ENCODE measurements around the gene ZC3H7A.
A peak's percentile ranks its signal among the peaks of the same experiment; 100 is the strongest.
"Not testable (repeated sequence)": the region's sequence is repeated elsewhere in the genome, so short reads cannot be mapped to it uniquely, and the experiment has no call there.

ZC3H7A gene

DNA sequence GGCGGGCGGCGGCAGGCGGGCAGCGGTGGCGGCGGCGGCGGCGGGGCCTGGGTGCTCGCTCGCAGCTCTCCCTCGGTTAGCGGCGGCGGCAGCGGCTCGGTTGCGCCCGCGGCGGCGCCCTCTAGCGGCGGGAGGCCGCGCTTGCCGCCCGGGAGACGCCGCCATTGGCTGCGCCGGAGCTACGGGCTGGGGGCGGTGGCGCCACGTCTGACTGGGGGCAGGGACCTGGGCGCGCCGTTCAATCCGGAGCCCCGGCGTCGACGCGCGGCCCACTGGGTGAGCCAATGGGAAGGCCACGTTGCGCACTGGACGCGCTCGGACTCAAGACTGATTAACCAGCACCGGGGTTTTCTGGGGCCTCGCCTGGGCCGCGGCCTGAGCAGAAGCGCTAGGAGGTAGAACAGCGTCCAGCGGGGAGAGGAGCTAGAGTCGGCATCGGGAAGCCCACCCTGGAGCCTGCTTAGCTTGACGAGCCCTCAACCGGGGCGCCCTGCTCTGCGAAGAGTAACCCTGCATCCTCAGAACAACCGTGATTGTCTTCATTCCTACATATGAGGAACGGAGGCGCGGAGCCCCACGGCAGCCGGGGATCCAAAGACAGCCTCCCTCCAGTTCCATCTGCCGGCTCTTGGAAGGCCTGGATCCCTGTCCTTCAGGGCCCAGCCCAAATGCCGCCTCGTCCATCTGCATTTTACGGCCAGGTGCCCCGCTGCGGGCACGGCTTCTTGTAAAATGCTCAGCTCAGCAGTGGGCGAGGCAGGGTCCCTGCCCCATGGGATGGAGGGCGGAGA lies at the start of gene ZC3H7A:
ZC3H7A (minus strand) TSS at position 93 of the 791 bp plus-strand sequence. CDS start 14,904 bp downstream, outside the sequence.
- DNase-seq, result peak; percentile 91

DNA sequence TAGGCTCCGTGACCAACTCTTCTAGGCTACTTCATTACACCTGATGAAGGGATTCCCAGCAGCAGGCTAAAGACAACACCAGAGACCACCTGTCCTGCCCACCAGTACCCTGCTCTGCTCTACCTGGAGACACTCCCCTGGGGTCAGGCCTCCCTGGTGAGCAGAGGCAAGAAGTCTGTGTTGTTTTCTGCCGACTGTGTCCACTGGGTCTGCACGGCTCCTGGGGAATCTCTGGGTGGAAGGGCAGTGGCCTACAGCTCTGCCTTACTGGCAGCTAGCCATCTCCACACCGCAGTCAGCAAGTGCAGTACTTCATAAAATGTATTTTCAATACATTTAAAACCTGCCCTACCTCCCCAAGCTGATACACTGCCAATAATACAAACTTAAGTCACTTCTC lies 47.4 kb upstream of the ZC3H7A start:
- DNase-seq, result no peak

DNA sequence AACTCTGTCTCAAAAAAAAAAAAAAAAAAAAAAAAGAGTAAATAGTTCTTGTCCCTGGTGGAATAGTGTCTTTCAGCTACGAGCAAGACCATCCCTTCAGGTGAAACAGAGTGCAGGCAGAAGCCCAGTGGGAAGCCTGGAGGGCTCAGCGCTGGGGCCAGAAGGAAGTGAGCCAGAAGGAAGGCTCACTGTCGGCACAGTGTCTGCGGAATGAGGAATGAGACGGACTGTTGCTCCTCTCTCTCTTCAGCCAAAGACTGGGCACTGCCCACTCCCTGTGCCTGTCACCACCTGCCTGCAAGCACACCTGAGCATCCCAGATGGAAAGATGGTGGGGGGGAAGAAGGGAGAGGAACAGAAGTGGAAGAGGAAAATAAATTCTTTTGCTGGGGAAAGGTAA lies 46.8 kb upstream of the ZC3H7A start:
- DNase-seq, result no peak

- no peak for DNase-seq
Measured at GRCh38 chr16:11843206-11843605, 46.1 kb upstream of the ZC3H7A start.

GRCh38 chr16:11841026-11841425 lies 44.0 kb upstream of the ZC3H7A start:
- no peak for DNase-seq

DNA sequence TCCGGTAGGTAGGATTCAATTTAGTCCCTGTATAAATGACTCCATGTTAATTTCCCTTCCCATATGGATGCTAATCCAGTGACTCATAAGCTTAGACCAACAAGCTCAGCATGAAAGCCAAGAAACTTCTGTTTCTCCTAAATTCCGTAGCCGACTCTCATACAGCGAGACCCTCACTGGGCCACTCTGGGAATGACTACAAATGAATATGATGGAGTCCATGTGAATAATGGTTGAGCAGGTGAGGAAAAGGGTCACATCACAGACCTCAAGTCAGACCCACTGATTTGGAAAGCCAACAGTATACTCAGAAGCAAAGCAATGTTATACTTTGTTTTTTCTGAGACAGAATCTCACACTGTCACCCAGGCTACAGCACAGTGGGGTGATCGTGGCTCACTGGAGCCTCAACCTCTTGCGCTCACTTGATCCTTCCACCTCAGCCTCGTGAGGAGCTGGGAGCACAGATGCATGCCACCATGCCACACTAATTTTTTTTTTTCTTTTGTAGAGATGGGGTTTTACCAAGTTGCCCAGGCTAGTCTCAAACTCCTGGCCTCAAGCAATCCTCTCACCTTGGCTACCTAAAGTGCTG lies 39.7 kb upstream of the ZC3H7A start:
- no peak for DNase-seq

- DNase-seq, result no peak
Measured at GRCh38 chr16:11835891-11836649, 39.0 kb upstream of the ZC3H7A start.

- no peak for DNase-seq
Measured at GRCh38 chr16:11835309-11835708, 38.3 kb upstream of the ZC3H7A start.

DNA sequence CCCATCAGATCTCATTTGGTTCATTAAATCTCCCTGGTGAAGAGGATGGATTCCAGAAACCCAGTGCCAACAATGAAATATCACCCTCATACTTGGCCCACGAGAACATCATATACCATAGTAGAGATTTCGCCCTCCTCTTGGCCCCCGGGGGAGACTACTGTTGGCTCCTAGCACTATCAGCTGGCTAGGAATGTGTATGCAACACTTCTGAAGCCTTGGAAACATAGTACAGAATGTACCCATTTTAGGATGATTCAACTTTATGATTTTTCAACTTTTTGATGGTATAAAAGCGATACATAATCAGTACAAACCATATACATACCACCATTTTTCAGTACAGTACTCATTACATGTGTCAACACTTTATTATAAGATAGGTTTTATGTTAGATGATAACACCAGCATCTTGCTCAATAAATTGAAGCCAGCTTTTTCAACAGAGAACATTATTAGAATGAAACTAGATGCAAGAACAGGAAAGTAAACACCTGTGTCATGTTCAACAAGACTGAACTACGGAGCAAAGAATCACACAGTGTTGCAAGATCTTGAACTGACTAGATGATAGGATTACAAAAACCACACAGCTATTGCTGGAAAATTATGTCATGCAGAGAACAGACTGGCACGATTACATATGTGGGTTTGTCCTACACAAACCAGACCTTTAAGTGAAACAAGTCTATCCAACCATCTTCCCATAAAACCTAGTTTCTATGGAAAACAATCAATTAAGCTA lies 37.1 kb upstream of the ZC3H7A start:
- DNase-seq, result no peak

- DNase-seq, result no peak
Measured at GRCh38 chr16:11828696-11829095, 31.6 kb upstream of the ZC3H7A start.

DNA sequence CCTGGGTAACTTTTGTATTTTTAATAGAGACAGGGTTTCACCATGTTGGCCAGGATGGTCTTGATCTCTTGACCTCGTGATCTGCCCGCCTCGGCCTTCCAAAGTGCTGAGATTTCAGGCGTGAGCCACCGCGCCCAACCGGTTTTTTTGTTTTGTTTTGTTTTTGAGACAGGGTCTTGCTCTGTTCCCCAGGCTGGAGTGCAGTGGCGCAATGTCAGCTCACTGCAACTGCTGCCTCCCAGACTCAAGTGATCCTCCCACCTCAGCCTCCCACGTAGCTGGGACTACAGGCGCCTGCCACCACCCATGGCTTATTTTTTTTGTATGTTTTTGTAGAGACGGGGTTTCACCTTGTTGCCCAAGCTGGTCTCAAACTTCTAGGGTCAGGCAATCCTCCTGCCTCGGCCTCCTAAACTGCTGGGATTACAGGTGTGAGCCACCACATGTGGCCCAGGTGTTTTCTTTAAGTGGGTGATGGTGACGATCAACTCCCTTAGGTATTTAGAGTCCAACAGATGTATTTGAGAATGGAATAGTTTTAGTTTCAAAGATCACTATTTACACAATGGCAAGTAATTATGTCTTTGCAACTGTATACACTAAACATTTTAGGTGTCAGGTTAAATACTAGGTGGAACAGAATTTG lies 28.6 kb upstream of the ZC3H7A start:
- DNase-seq, result not testable (repeated sequence)

DNA sequence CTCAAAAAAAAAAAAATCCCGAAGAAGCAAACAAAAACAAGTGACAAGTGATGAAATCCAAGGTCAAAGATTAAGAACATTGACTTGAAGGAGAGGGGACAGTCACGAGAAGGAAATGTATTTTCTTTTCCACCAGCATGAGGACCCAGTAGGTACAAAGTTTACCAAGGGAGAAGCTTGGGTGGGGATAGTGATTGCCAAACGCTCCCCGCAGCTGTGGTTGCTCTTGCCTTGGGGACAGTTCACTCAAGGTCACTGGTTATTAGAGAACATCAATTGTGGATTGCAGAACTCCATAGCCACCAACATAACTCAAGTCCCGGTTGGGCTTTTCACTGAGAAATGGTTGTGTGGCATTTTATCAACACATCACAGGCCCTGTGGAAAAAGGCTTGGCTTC lies 27.3 kb upstream of the ZC3H7A start:
- DNase-seq, result no peak

GRCh38 chr16:11823645-11824044 lies 26.6 kb upstream of the ZC3H7A start:
- DNase-seq, result not testable (repeated sequence)

- DNase-seq, result no peak
Measured at GRCh38 chr16:11819798-11820197, 22.7 kb upstream of the ZC3H7A start.

DNA sequence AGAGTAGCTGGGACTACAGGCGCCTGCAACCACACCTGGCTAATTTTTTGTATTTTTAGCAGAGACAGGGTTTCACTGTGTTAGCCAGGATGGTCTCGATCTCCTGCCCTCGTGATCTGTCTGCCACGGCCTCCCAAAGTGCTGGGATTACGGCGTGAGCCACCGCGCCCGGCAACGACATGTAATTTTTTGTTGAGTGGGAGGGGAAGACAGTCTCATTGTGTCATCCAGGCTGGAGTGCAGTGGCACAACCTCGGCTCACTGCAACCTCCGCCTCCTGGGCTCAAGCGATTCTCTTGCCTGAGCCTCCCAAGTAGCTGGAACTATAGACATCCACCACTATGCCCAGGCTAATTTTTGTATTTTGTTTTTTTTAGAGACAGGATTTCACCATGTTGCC lies 21.9 kb upstream of the ZC3H7A start:
- not testable (repeated sequence) for DNase-seq

DNA sequence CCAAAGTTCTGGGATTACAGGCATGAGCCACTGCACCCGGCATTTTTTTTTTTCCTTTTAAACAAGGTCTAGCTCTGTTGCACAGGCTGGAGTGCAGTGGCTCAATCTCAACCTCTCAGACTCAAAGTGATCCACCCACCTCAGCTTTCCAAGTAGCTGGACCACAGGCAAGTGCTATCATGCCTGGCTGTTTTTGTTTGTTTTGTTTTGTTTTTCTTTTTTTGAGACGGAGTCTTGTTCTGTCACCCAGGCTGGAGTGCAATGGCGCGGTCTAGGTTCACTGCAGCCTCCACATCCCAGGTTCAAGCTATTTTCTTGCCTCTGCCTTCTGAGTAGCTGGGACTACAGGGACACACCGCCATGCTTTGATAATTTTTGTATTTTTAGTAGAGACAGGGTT lies 19.1 kb upstream of the ZC3H7A start:
- no peak for DNase-seq

GRCh38 chr16:11814800-11815199 lies 17.7 kb upstream of the ZC3H7A start:
- not testable (repeated sequence) for DNase-seq

- DNase-seq, result no peak
Measured at GRCh38 chr16:11806721-11807120, 9.7 kb upstream of the ZC3H7A start.

DNA sequence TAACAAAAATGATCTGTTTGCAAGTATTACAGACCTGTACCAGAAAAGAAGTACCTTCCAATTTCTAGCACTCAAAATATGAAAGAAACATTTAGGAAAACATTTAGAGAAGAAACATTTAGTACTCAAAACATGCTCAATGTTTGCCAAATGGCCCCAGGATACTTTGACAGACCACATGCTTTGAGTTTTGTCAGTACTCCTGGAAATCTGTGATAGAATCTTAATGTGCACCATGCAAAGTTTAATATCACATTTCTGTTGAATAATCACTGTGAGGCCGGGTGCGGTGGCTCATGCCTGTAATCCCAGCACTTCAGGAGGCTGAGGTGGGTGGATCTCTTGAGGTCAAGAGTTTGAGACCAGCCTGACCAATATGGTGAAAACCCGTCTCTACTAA lies 8.5 kb upstream of the ZC3H7A start:
- no peak for DNase-seq

GRCh38 chr16:11801481-11802021 lies 4.5 kb upstream of the ZC3H7A start:
- DNase-seq, result no peak

GRCh38 chr16:11800382-11800718 lies 3.3 kb upstream of the ZC3H7A start:
- DNase-seq, result no peak

Measured in GOT3 (cell line).